GM12865 (cell line): Measurements from ENCODE around the gene NCAM2.

Experiments
- DNase-seq: peaks from one replicate; pipeline ENCODE4 v3.0.0; 2010; ENCODE audit warnings: low read depth
- H3K4me3 ChIP-seq: 2 replicates; pipeline ENCODE4 v1.5.1; 2011; ENCODE audit warnings: mild to moderate bottlenecking, low read depth, low read length, control low read depth
- TF ChIP-seq, protein P1 (sequence below): IDR thresholded peaks from 2 replicates; pipeline ENCODE4 v1.5.1; 2011; ENCODE audit warnings: low read length, control low read depth, low read depth, inconsistent platforms; ENCODE audit not compliant: insufficient read depth; ENCODE audit errors: missing control alignments

NCAM2 gene

DNA sequence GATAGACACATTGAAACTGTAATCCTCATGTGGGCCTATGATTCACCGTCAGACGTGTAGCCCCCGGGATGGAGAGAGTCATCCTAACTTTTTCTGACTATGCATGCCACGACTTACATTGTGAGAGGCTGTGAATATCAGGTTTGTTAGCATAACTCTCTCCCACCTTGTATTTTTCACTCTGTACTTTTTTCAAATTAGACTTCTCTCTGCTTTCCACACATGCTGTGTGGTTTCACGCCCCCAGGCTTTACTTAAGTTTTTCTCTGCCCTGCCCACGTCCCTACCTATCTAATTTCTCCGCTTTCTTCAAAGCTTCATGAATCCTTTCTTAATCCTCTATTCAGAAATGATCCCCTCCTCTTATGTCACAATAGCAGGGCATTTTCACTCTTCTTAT is 3.4 kb upstream of the NCAM2 start:
- H3K4me3 ChIP-seq: no peak overlapping the region
- TF ChIP-seq, protein P1, sequence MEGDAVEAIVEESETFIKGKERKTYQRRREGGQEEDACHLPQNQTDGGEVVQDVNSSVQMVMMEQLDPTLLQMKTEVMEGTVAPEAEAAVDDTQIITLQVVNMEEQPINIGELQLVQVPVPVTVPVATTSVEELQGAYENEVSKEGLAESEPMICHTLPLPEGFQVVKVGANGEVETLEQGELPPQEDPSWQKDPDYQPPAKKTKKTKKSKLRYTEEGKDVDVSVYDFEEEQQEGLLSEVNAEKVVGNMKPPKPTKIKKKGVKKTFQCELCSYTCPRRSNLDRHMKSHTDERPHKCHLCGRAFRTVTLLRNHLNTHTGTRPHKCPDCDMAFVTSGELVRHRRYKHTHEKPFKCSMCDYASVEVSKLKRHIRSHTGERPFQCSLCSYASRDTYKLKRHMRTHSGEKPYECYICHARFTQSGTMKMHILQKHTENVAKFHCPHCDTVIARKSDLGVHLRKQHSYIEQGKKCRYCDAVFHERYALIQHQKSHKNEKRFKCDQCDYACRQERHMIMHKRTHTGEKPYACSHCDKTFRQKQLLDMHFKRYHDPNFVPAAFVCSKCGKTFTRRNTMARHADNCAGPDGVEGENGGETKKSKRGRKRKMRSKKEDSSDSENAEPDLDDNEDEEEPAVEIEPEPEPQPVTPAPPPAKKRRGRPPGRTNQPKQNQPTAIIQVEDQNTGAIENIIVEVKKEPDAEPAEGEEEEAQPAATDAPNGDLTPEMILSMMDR: no peak
- no peak for DNase-seq

DNA sequence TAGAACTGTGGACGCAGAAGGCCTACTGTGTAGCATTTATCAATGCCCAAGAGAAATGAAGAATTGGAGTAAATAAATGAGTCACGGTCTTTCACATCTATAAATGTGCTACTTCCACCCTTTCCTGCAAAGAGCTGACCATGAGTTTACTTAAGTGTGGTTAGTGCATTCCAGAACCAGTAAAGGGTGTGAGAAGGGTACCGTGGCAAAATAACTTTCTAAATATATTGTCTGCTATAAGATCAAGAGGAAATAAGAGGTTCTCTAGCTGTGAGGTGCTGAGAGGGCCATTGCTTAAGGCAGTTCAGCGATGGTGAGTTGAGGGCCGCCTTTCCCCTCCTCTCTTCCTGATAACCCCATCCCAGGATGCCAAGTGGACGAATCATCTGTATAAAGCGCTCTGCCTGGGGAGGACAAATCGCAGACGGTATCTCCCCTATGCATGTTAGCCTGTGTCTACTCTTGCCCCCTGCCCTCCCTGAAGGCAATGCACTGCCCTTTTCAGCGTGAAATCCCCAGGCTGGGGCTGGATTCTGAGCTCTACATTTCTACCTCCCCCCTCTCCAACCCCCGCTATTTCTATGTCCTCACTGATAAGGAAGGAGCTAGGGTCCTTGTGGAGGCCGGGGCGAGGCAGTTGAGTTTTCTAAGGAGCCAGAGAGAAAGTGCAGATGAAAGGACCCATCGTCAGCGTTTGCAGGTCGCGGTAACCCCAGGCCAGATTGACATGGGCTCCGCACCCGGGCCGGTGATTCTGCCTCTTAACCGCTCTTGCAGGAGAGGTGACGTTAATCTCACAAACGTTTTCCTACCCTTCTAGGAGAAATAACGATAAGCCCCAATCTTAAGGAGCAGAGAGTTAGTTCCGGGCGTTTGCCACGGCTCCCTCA is 1.5 kb upstream of the NCAM2 start:
- H3K4me3 ChIP-seq: no peak overlapping the region
- no peak for DNase-seq
- TF ChIP-seq, protein P1: no peak

DNA sequence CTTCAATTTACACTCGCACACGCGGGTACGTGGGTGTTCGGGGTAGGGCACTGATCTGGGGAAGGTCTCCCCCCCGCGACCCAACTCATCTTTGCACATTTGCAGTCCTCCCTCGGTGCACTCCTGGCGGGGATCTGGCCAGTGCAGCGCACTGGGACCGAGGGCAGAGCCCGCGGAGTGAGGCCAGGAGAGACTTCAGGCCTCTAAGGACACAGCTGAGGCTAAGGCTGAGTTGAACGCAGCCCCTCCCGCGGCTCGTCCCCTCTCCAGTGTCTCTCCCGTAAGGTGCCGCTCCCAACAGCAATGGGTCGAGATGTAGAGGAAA is 936 bp upstream of the NCAM2 start:
- TF ChIP-seq, protein P1: no peak
- DNase-seq: no peak
- H3K4me3 ChIP-seq: no peak overlapping the region

DNA sequence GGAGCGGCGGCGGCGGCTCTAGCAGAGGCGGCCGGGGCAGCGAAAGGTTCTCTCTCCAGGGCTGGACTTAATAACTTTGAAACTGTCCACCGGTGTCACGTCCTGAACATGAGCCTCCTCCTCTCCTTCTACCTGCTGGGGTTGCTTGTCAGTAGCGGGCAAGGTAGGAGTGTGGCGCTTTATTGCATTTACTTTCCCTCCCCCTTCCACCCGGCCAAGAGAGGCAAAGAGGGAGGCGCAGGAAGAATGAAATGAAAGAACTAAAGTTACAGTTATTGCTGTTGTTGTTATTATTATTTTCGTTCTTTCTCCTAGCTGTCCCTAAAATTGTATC is 214 bp downstream of the NCAM2 start:
- no peak for DNase-seq
- TF ChIP-seq, protein P1: no peak
- no peak overlapping the region for H3K4me3 ChIP-seq

DNA sequence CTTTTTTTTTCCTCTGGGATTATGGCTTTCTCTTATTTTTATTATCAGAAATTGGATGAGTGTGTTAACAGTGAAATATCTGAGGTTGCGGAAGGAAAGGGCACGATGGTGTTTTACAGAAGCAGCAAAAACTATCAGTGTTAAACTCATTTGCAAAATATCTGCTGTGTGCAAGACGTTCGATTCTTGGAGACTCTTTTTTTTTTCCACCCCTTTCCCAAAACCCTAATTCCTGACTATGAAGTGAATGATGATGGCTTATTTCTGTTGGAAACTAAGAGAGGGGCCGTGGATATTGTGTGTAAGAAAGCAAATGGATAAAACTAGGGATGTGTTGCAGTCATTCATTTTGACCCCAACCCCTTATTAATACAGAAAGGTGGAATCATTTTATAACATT is 677 bp downstream of the NCAM2 start:
- TF ChIP-seq, protein P1: no peak
- H3K4me3 ChIP-seq: no peak overlapping the region
- DNase-seq: no peak

DNA sequence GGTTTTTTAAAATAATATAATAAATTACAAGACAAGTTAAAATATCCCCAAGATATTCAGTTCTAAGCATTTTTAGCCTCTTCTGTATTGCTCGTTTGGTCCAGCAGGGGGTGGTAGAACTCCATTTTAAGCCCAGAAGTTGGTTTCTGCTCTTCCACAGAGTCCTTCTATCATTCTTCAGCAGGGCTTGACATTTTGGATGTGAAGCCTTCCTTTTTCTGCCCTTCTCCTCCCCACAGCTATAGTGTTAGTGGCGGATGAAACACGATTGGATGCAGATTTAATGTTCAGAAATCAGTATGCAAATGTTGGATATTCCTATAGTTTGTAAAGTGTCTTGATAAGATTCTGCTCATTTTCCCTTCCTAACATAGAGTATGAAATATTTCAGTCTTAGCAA is 1.4 kb downstream of the NCAM2 start:
- TF ChIP-seq, protein P1: peak; percentile 62
- peak; percentile 34 for DNase-seq
- H3K4me3 ChIP-seq: no peak overlapping the region
